ENCODE data around the gene ZBTB44.
"Not testable (repeated sequence)": the region's sequence is repeated elsewhere in the genome, so short reads cannot be mapped to it uniquely, and the experiment has no call there.

The ZBTB44 gene

DNA sequence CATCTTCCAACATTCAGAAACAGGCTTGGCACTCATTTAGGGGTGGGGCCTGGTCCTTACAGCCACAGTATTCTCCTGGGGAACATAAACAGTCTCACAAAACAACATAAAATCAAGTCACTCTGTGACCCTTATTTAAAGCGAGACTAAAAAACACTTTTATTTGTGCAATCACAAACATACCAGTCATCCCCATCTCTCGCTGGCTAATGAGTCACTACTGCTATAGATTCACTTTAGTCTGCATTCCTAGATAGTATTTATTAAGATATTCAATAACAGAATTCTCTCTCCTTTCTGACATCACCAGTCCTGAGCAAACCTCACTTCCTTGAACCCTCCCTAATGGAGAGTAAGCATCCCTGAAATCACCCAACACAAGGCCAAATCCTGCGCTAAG lies 68.0 kb downstream of the ZBTB44 start:
- DNase-seq: no peak

GRCh38 chr11:130246270-130246669 lies 68.4 kb downstream of the ZBTB44 start:
- DNase-seq: no peak

DNA sequence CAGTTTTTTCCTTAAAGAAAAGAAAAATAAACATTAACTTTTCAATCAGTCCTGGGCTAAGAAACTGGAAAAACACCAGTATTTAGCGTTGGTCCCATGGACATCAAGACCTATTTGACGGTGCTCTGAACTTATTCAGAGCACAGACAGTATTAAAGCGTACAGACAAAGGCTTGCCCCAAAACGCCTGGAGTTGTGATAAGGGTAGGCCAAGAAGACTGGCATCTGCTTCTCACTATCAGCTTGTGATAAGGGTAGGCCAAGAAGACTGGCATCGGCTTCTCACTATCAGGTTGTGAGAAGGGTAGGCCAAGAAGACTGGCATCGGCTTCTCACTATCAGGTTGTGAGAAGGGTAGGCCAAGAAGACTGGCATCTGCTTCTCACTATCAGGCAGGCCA lies 69.3 kb downstream of the ZBTB44 start:
- not testable (repeated sequence) for DNase-seq

GRCh38 chr11:130244848-130245247 lies 69.9 kb downstream of the ZBTB44 start:
- no peak for DNase-seq

GRCh38 chr11:130243816-130244215 lies 70.9 kb downstream of the ZBTB44 start:
- DNase-seq: no peak

DNA sequence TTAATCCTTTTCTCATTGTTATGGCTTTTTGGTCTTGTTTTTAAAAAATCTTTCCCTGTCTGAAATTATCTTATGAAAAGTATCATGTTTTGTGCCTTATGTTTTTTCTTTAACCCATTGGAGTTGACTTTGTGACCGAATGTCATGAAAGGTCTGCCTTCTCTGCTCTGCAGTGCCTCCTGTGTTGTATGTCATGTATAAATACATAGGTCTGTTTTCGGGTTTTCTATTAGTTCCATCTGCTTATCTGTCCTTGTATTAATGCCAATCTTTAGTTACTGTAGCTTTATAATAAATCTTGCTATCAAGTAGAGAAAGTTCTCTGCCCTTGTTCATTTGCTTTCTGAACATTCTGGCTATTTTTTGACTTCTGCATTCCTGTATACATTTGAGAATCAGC lies 73.0 kb downstream of the ZBTB44 start:
- DNase-seq: no peak

DNA sequence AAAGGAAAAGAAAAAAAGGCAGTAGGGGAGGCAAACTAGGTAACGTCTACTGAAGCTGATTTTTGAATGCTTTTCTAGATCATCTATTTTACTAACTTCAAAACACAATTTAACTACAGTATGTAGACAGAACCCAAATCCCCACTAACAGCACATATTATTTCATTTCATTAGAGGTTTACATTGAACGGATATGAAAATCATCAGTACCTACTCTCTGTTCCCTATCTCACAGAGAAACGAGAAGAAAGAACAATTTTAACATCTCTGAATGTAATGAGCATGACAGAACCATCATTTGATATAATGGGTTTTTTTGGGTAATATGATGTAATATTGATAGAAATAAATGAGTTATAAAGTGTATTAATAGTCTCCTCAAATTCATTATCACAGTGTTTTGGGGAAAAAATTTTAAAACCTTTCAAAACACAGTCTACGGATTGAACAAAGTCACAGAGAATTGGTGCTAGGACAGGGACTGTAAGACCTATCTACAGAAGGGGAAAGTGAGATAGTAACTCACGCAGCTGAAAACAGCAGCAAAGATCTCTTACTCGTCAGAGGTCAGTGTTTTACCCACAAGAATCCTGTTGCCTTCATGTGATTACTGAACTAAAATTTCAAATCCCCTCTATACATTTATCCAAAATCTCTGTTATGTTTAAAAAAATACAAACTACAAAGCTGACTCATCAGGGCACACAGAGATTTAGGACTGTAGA lies 77.3 kb downstream of the ZBTB44 start:
- no peak for DNase-seq

DNA sequence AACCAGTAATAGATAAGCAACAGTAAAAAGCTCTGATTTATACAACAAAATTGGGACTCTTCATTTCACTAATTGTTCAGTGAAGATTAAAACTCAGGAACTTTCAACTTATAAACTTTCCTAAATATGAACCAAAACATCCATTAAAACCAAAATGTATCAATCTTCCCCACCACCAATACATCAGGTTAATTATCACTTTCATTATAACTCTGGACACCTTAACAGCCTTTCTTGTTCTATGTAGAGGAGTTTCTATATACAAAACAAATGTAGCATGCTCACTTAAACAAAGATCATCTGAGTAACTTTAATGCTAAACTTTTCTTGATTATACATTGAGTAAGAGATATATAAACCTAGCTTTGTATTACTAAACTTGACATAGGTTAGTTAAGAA lies 80.4 kb downstream of the ZBTB44 start:
- no peak for DNase-seq

- DNase-seq: not testable (repeated sequence)
These were observed 80.8 kb downstream of the ZBTB44 start for GRCh38 chr11:130233888-130234287.

DNA sequence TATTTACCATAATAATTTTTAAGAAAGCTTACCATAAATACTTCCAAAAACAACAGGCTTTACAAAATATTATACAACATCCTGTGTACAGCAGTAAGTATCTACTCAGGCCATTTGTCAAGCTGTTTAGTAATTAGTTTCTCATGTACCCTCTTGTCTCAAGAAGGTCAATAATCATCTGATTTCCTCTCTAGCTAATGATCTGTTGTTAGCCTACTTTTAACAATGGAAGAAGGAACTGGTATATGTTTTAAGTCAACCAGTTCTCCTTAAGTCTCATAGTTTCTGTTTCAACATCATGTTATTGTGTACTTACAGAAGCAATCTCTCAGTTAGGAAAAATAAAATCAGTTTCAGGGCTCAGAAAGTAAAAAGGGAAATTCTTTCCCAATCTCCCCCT lies 81.2 kb downstream of the ZBTB44 start:
- DNase-seq: not testable (repeated sequence)

- no peak for DNase-seq
These were observed 87.3 kb downstream of the ZBTB44 start for GRCh38 chr11:130227373-130227772.

DNA sequence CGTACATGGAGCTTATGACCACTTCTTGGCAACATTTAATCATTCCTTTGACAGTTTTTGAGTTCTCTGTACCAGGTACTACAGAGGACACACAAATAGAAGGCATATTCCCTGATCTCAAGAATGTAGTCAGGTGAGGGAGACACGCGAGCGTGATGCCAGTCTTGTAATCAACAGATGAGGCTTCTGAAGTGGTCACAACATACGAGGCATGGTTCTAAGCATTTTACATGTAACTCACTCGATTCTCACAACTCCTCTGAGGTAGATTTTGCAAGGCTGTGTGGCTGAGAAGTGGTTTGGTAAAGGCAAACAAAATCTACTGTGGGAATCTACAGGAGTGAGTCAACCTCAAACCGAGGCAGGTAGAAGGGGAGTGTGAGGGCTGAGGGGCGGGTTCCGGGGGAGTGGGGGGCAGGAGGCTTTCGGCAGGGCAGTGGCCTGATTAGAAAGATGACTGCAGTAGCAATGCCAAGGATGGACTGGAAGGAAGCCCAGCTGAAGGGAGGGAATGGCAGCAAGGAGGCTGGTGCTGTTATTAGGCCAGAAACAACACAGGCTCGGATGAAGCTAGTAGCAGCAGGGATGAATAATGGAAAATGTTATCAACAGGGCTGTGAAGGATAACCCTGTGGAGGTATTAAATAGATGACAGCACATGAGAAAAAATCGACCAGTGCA lies 91.3 kb downstream of the ZBTB44 start:
- DNase-seq: no peak

GRCh38 chr11:130220311-130221035 lies 94.2 kb downstream of the ZBTB44 start:
- DNase-seq: no peak

GRCh38 chr11:130219148-130219547 lies 95.6 kb downstream of the ZBTB44 start:
- DNase-seq: no peak

DNA sequence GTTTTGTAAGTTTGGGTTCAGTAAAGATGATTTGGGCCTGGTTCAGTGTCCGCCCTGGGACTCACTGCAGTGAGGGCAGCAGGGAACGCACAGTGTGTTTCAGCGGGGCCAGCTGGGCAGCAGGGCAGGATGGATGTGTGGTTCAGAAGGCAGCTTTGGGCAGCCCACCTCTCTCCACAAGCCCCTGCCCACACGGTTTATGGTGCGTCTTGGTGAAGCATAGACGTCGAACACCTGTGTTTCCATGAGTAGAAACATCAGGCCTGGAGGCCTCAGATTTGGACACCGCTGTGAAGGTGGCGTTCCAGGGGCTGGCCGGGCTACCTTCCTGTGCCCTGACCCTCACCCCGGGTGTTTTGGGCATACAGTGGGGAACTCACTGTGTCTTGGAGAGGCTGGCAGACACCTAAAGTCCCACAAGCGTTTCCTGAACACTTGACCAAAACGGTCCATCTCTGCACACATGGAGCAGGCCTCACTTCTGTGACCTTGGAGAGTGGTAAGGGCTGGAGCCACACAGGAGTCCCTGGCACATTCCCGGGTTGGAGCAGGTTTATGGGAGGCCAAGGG lies 96.1 kb downstream of the ZBTB44 start:
- DNase-seq: no peak

DNA sequence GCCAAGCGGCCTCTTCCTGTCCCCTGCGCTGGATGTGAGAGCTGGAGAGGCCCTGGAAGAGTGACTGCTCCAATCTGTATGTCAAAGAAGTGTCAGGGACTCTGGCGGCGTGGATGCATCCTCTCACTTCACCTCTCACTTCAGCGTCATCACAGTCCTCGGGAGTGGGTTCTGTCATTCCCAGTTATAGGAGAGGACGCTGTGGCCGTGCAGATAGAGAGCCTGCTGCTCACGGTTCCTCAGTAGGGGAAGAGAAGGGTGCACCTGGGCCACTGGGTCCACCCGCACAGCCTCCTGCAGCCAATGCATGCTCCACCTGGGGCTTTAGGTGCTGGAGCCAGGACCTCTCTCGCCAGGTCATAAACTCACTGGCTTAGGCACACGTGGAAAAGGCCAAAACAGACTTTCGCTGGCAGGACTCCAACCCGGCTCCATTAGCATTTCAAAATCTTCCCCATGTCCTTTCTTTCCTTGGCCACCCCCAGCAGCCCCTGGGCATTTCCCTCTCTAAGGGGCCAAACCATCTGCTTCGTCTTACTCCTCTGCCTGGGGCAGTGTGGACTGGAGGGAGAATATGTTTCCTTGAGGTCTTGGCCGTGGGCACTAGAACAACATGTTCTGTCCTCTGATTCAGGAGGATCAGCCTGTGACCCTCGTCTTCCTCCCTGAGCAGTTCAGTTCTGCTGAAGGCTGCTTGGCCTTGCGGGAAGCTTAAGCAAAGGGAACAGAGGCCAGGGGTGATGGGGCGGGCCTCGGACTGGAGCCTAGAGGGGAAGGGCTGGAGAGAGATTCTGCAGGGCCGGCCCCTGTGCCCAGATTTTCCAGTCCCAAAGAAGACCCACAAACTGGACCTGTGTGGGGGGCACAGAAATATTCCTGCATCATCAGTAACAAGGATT lies 97.3 kb downstream of the ZBTB44 start:
- no peak for DNase-seq

DNA sequence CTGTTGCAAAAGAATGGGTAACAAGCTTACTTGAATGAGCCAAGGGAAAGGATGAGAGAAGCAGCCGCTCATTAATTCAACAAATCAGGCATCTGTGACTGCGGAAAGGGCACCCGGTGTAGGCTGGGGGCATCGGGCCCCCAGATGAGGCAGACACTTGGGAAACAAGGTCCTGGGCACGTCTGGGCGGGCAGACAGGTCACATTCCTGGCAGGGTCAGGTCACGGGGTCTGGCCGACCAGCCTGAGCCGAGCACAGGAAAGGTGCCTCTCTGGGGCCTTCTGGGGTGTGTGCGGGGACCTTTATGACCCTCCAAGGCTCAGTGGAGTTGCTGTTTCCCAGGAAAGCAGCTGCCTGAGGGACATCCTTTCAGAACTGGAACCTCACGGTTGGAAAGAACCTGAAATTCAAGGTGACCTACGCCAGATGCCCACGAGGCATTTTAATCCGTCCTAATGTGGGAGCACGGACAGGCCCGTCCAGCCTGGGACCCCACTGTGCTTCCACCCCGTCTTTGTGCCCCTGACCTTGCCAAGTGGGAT lies 98.1 kb downstream of the ZBTB44 start:
- DNase-seq: no peak

GRCh38 chr11:130216221-130216550 lies 98.5 kb downstream of the ZBTB44 start:
- no peak for DNase-seq

GRCh38 chr11:130215531-130216220 lies 99.0 kb downstream of the ZBTB44 start:
- DNase-seq: no peak

DNA sequence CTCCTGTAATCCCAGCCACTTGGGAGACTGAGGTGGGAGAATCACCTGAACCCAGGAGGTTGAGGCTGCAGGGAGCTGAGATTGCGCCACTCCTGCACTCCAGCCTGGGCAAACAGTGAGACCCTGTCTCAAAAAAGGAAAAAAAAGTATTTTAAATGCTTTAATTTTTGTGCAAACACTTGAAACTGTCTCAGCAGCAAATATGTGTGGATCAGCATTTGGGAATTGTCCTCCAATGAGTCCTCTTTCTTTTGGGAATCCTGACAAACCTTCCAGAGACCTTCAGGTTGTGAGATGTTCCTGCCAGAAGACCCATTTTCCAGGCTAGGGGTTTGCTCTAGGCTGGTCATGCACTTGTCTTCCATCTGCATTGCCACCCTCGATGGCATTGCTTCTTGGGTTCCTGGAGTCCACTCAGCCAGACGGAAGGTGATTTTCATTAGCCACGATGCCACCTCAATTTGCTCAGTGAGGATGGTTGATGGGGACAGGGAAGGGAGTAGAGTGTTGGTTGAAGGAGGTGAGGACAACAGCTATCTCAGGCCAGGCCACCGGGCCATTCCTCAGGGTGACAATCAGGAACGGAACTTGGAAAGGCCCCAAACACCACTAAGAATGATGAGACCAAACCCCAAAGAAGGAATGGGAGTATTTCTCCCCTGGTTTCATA lies 99.7 kb downstream of the ZBTB44 start:
- DNase-seq: no peak

DNA sequence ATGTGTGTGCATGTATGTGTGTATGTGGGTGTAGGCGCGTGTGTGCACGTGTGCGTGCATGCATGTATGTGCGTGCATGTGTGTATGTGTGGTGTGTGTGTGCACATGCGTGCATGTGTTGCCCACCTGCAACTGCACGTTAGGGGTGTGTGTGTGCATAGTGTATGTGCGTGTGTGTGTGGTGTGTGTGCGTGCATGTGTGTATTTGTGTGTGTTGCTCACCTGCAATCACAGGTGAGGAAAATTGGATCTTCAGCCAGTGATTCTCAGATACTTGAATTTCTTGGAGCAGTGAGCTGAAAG lies 100.8 kb downstream of the ZBTB44 start:
- no peak for DNase-seq
